Stimulated activated memory B cell treated with anti-CD40 and anti-IgM and Interleukin-4, amounts not matched to agents 10 μg/mL and 1 μg/mL and 100 μg/mL, for 72 hours (primary cell): Measurements from ENCODE around the gene EXOC6.

Experiments used
- ATAC-seq: fragments of 150-1000 bp; cut with Tn5 transposase; 2 replicates; pipeline ENCODE4 v1.10.0; 2021
- H3K27ac Mint-ChIP-seq: one replicate; pipeline ENCODE4 v1.8.0; 2022; ENCODE audit warnings: mild to moderate bottlenecking, mixed read lengths
- H3K27me3 Mint-ChIP-seq: one replicate; pipeline ENCODE4 v1.8.0; 2022; ENCODE audit warnings: mixed read lengths
- H3K36me3 Mint-ChIP-seq: one replicate; pipeline ENCODE4 v1.8.0; 2022; ENCODE audit warnings: mixed read lengths
- H3K4me1 Mint-ChIP-seq: one replicate; pipeline ENCODE4 v1.8.0; 2022; ENCODE audit warnings: mixed read lengths
- H3K4me3 Mint-ChIP-seq: one replicate; pipeline ENCODE4 v1.8.0; 2022; ENCODE audit warnings: mild to moderate bottlenecking, moderate library complexity, mixed read lengths
- H3K9me3 Mint-ChIP-seq: one replicate; pipeline ENCODE4 v1.8.0; 2022; ENCODE audit warnings: mixed read lengths

EXOC6 gene

GRCh38 chr10:93032809-93033137 lies 184.5 kb downstream of the EXOC6 start:
- Mint-ChIP-seq H3K27ac (no peak overlapping the region), H3K4me3 (no peak overlapping the region), H3K36me3 (peaks cover 7% of the 10 kb centered on the region)

GRCh38 chr10:93034426-93034825 lies 186.1 kb downstream of the EXOC6 start:
- Mint-ChIP-seq H3K9me3 (no peaks in the 10 kb centered on the region), H3K4me1 (peaks cover 2% of the 10 kb centered on the region), H3K27ac (no peak overlapping the region), H3K4me3 (no peak overlapping the region), H3K27me3 (no peaks in the 10 kb centered on the region), H3K36me3 (peaks cover 2% of the 10 kb centered on the region)
- no peak for ATAC-seq

More at GRCh38 chr10:93032809-93033137, 184.5 kb downstream of the EXOC6 start:
- Mint-ChIP-seq H3K4me1 (no peaks in the 10 kb centered on the region), H3K9me3 (no peaks in the 10 kb centered on the region), H3K27me3 (no peaks in the 10 kb centered on the region)
- ATAC-seq: no peak

GRCh38 chr10:93039110-93039509 lies 190.8 kb downstream of the EXOC6 start:
- H3K27me3 Mint-ChIP-seq: no peaks in the 10 kb centered on the region
- peaks cover 25% of the 10 kb centered on the region for H3K36me3 Mint-ChIP-seq
- H3K4me1 Mint-ChIP-seq: peaks cover 7% of the 10 kb centered on the region

GRCh38 chr10:93039721-93040120 lies 191.4 kb downstream of the EXOC6 start:
- Mint-ChIP-seq H3K36me3 (peaks cover 25% of the 10 kb centered on the region), H3K4me1 (peaks cover 7% of the 10 kb centered on the region), H3K27me3 (no peaks in the 10 kb centered on the region), H3K9me3 (no peaks in the 10 kb centered on the region), H3K4me3 (no peak overlapping the region), H3K27ac (no peak overlapping the region)
- peak; percentile 55 for ATAC-seq

More at GRCh38 chr10:93039110-93039509, 190.8 kb downstream of the EXOC6 start:
- H3K27ac Mint-ChIP-seq: no peak overlapping the region
- H3K9me3 Mint-ChIP-seq: no peaks in the 10 kb centered on the region
- H3K4me3 Mint-ChIP-seq: no peak overlapping the region
- no peak for ATAC-seq

- H3K27me3 Mint-ChIP-seq: no peaks in the 10 kb centered on the region
- H3K4me3 Mint-ChIP-seq: no peak overlapping the region
- no peak overlapping the region for H3K27ac Mint-ChIP-seq
- H3K4me1 Mint-ChIP-seq: no peaks in the 10 kb centered on the region
- ATAC-seq: no peak
- H3K9me3 Mint-ChIP-seq: no peaks in the 10 kb centered on the region
- H3K36me3 Mint-ChIP-seq: peaks cover 23% of the 10 kb centered on the region
Observed at GRCh38 chr10:93054486-93054885, 206.2 kb downstream of the EXOC6 start.

GRCh38 chr10:93058139-93058538 lies 209.8 kb downstream of the EXOC6 start:
- no peak overlapping the region for H3K4me3 Mint-ChIP-seq
- H3K27ac Mint-ChIP-seq: no peak overlapping the region
- no peak for ATAC-seq
- H3K36me3 Mint-ChIP-seq: peaks cover 31% of the 10 kb centered on the region
- peaks cover 28% of the 10 kb centered on the region for H3K4me1 Mint-ChIP-seq
- no peaks in the 10 kb centered on the region for H3K9me3 Mint-ChIP-seq
- H3K27me3 Mint-ChIP-seq: peaks cover 17% of the 10 kb centered on the region

GRCh38 chr10:93059975-93060886 lies 211.9 kb downstream of the EXOC6 start, which contains the start of gene CYP26C1:
Gene CYP26C1 (plus strand): TSS chr10:93060798. CDS start chr10:93061264, 466 bp downstream.
- Mint-ChIP-seq H3K27ac (no peak within 1 kb of the TSS), H3K36me3 (peaks cover 31% of the 10 kb centered on the region), H3K27me3 (peaks cover 37% of the 10 kb centered on the region), H3K4me1 (peaks cover 28% of the 10 kb centered on the region), H3K4me3 (peak within 1 kb of the TSS; percentile 84), H3K9me3 (no peaks in the 10 kb centered on the region)
- ATAC-seq: no peak

GRCh38 chr10:93060887-93061593 lies 212.7 kb downstream of the EXOC6 start:
- no peak overlapping the region for H3K27ac Mint-ChIP-seq
- peak overlapping the region; percentile 84 for H3K4me3 Mint-ChIP-seq
- H3K27me3 Mint-ChIP-seq: peaks cover 41% of the 10 kb centered on the region
- no peak for ATAC-seq
- H3K9me3 Mint-ChIP-seq: no peaks in the 10 kb centered on the region
- H3K4me1 Mint-ChIP-seq: peaks cover 28% of the 10 kb centered on the region
- H3K36me3 Mint-ChIP-seq: peaks cover 27% of the 10 kb centered on the region

GRCh38 chr10:93061594-93062513 lies 213.5 kb downstream of the EXOC6 start:
- ATAC-seq: peak; percentile 34

GRCh38 chr10:93062514-93063143 lies 214.3 kb downstream of the EXOC6 start:
- H3K27me3 Mint-ChIP-seq: peaks cover 55% of the 10 kb centered on the region
- H3K4me1 Mint-ChIP-seq: peaks cover 28% of the 10 kb centered on the region
- peaks cover 24% of the 10 kb centered on the region for H3K36me3 Mint-ChIP-seq
- H3K27ac Mint-ChIP-seq: no peak overlapping the region
- H3K4me3 Mint-ChIP-seq: peak overlapping the region; percentile 84
- peak; percentile 74 for ATAC-seq
- no peaks in the 10 kb centered on the region for H3K9me3 Mint-ChIP-seq

More at GRCh38 chr10:93061594-93062513, 213.5 kb downstream of the EXOC6 start:
- Mint-ChIP-seq H3K9me3 (no peaks in the 10 kb centered on the region), H3K36me3 (peaks cover 24% of the 10 kb centered on the region), H3K27me3 (peaks cover 47% of the 10 kb centered on the region), H3K4me3 (peak overlapping the region; percentile 84), H3K4me1 (peaks cover 28% of the 10 kb centered on the region), H3K27ac (no peak overlapping the region)

GRCh38 chr10:93063144-93063976 lies 215.0 kb downstream of the EXOC6 start:
- Mint-ChIP-seq H3K36me3 (peaks cover 18% of the 10 kb centered on the region), H3K27me3 (peaks cover 62% of the 10 kb centered on the region), H3K27ac (no peak overlapping the region), H3K9me3 (no peaks in the 10 kb centered on the region), H3K4me3 (no peak overlapping the region), H3K4me1 (peaks cover 29% of the 10 kb centered on the region)
- ATAC-seq: no peak

- H3K27ac Mint-ChIP-seq: no peak overlapping the region
- H3K4me3 Mint-ChIP-seq: no peak overlapping the region
- H3K4me1 Mint-ChIP-seq: peaks cover 35% of the 10 kb centered on the region
Observed at GRCh38 chr10:93063977-93064660, 215.8 kb downstream of the EXOC6 start.

GRCh38 chr10:93064874-93065660 lies 216.7 kb downstream of the EXOC6 start:
- Mint-ChIP-seq H3K27me3 (peaks cover 79% of the 10 kb centered on the region), H3K4me3 (no peak overlapping the region), H3K9me3 (no peaks in the 10 kb centered on the region), H3K4me1 (peaks cover 30% of the 10 kb centered on the region), H3K27ac (no peak overlapping the region), H3K36me3 (peaks cover 2% of the 10 kb centered on the region)
- ATAC-seq: no peak

More at GRCh38 chr10:93063977-93064660, 215.8 kb downstream of the EXOC6 start:
- ATAC-seq: no peak
- Mint-ChIP-seq H3K27me3 (peaks cover 70% of the 10 kb centered on the region), H3K36me3 (peaks cover 12% of the 10 kb centered on the region), H3K9me3 (no peaks in the 10 kb centered on the region)
